Posterior cingulate gyrus (tissue), 11 donors: ENCODE results near the gene APOBEC2.
"Not testable (repeated sequence)": the region's sequence is repeated elsewhere in the genome, so short reads cannot be mapped to it uniquely, and the experiment has no call there.

Source experiments
- DNase-seq, 10 donors: peaks; one replicate each; pipeline versions ENCODE4 v3.0.0 to v3.0.0-alpha.2; 2020 to 2021; ENCODE audit warnings: mixed read lengths in 3 of 10
- intact Hi-C: fragments of 100-400 bp; cut with DNase I; formaldehyde crosslinking; loops from one replicate; pipeline ENCODE4 v1.15.1; 2023

Gene APOBEC2

DNA sequence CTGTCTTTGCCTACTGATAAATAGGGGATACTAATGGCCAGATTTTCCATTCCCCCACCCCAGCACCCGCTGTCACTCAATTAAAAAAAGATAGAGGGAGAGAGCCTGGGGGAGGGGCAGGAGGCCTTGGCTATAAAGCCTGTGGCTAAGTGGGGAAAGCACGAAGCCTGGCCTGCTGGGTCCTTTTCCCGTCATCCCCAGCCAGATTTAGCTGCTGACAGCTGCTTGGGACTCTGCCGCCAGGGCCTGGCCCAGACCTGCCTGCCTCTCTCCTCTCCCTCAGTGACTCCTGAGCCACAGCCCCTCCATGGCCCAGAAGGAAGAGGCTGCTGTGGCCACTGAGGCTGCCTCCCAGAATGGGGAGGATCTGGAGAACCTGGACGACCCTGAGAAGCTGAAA, at the start of gene APOBEC2:
APOBEC2 (plus strand) TSS at position 162 of the 400 bp plus-strand sequence; CDS start at position 308, 146 bp downstream.
- no peak for DNase-seq
- intact Hi-C loops, result no loop called here

- intact Hi-C loops, result loop anchor here (2.0 kb wide), 1 partner anchor 61 kb away; no protein-coding TSS in a partner anchor
- peak in 1 of 10 donors; percentile 19 for DNase-seq
Measured at GRCh38 chr6:41006217-41006616, 46.8 kb upstream of the APOBEC2 start.

DNA sequence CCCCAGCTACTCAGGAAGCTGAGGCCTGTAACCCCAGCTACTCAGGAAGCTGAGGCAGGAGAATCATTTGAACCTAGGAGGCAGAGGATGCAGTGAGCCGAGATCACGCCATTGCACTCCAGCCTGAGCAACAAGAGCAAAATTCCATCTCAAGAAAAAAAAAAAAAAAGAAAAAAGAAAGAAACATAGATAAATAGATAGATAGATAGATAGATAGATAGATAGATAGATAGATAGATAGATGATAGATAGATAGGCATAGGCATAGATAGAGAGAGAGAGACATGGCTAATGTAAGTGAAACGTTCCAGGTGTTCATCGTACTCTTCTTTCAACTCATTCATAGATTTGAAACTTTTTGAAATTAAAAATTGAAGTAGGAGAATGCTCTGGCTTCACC, 46.0 kb upstream of the APOBEC2 start:
- intact Hi-C loops, result loop anchor here (2.0 kb wide), 1 partner anchor 60 kb away; no protein-coding TSS in a partner anchor
- DNase-seq, result not testable (repeated sequence)

GRCh38 chr6:41008011-41008410, 45.0 kb upstream of the APOBEC2 start:
- intact Hi-C loops, result no loop called here
- DNase-seq, result no peak

DNA sequence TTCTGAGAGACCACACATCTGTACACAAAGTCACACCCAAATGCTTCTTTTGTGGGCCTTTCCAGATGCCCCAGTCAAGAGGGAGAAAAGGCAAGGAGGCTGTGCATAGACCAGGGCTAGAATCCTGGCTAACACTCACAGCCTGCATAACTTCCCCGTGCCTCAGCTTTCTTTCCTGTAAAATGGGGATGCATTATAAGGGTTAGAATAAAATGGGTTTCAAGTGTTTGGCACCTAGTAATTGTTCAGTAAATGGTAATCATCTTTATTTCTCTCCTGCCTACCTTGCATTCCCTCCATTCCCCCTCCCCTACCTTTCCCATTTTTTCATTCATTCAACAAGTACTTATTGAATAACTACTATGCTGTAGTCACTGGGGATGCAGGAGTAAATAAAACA, 43.3 kb upstream of the APOBEC2 start:
- no peak for DNase-seq
- intact Hi-C loops, result no loop called here

GRCh38 chr6:41011673-41012072, 41.3 kb upstream of the APOBEC2 start:
- intact Hi-C loops, result no loop called here
- no peak for DNase-seq

DNA sequence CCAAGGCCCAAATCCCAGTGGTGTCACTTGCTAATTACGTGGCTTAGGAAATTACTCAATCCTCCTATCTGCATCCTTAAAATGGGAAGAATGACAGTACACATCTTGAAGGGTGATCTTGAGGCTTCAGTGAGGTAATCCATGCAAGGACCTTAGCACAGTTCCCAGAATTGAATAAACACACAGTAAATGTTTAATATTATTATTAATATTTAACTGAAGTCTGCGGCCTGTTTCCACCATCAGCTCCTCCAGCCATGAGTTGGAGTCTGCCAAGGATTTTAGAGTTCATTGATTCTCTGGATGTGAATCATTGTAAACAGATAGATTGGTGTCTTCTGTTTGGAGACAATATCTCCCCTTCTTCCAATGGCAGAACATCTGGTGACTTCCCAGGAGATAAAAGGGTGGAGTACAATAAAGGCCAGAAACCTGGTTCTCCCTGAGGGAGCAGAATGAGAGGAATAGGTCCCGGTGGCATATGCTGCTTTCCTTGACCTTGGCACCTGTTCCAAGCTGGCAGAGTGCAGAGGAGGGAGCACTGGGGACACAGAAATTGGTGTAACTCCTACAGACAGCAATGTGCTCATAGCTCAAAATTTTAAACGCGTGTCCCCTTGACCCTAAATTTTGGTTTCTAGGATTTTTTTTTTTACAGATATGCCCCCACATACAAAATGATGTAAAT, 39.4 kb upstream of the APOBEC2 start:
- intact Hi-C loops, result no loop called here
- no peak for DNase-seq

DNA sequence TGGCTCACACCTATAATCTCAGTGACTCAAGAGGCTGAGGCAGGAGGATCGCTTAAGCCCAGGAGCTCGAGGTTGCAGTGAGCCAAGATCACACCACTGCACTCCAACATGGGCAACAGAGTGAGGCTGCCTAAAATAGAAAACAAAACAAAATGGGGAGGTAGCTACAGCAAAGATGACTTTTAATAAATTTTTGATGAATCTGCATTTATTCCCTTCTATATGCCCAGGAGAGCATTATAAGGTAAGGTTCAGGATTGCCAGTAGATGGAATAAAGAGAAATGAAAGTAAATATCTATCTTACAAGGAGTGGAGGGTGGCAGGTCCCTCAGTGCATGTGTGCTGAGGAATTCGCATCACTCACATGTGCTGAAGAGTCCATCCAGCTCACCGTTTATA, 38.2 kb upstream of the APOBEC2 start:
- no peak for DNase-seq
- intact Hi-C loops, result no loop called here

DNA sequence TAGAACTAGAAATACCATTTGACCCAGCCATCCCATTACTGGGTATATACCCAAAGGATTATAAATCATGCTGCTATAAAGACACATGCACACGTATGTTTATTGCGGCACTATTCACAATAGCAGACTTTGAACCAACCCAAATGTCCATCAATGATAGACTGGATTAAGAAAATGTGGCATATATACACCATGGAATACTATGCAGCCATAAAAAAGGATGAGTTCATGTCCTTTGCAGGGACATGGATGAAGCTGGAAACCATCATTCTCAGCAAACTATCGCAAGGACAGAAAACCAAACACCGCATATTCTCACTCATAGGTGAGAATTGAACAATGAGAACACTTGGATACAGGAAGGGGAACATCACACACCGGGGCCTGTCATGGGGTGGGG, 37.1 kb upstream of the APOBEC2 start:
- intact Hi-C loops, DNase-seq: not testable (repeated sequence)

DNA sequence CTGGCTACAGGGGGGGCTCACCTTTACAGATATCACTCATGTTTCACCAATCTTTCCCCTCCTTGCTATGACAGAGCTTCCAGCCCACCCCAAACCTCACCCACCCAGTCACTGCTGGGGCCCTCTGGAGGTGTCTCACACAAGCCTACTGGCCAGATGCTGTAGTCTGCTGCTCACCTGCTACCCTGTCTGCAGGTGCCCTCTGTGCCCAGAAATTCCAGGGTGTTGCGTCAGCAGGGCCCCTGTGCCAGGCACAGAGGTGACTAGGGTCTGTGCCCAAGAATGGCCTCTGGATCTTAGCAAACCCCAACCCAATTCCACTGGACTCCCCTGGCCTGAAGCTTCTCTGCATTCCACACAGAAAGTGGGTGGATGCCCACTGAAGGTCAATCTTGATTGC, 35.3 kb upstream of the APOBEC2 start:
- intact Hi-C loops, result no loop called here
- DNase-seq, result no peak

DNA sequence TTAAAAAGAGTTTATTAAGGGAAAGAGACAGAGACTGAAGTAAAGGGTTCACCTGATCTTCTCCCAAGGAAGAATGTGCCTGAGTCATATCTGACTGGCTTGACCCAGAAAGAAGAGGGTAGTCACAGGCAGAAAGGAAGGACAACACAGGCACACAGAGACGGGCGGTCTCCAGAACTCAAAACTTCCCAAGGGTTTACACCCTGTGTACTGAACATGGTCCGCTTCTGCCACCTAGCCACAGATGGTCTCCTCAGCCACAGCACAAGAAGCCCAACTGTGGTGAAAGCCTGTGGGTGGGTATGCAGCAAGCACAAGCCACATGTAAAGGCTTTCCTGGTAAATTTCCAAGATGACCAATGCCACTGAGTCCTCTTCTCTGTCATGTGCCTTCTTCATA, 31.2 kb upstream of the APOBEC2 start:
- peak in 7 of 10 donors; percentile 33 to 90 (median 56) for DNase-seq
- intact Hi-C loops, result no loop called here

- no peak for DNase-seq
Measured at GRCh38 chr6:41022294-41022693, 30.7 kb upstream of the APOBEC2 start.

GRCh38 chr6:41023114-41023513, 29.9 kb upstream of the APOBEC2 start:
- DNase-seq, result no peak
- intact Hi-C loops, result no loop called here

More at GRCh38 chr6:41022294-41022693, 30.7 kb upstream of the APOBEC2 start:
- intact Hi-C loops, result no loop called here

DNA sequence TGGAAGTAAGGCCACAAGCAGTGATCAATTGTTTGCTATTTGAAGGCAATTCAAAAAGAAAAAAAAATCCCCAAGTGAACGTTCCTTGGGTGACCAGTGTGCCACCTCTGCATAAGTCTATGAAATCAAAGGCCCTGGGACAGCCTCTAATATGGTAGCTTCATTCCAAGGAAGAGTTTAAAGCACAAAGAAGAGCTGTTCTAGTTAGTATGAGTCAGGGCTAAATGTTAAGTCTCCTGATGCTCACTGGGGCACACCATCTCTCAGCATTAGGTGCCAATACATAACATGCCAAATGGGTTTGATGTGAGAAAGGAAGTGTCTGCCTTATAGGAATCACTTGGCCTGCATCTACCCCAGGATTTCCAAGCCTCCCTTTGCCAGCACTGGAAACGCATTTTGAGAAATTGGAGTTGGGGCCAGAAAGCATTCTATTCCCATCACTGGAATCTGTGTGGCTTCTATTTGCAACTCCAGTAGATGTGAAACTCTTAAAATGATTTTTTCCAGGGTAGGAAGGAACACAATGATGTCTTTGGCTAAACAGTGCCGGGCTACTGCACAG, 27.0 kb upstream of the APOBEC2 start:
- DNase-seq, result no peak
- intact Hi-C loops, result loop anchor here (2.0 to 5.0 kb wide), 3 partner anchors 131 to 1664 kb away; no protein-coding TSS in a partner anchor

DNA sequence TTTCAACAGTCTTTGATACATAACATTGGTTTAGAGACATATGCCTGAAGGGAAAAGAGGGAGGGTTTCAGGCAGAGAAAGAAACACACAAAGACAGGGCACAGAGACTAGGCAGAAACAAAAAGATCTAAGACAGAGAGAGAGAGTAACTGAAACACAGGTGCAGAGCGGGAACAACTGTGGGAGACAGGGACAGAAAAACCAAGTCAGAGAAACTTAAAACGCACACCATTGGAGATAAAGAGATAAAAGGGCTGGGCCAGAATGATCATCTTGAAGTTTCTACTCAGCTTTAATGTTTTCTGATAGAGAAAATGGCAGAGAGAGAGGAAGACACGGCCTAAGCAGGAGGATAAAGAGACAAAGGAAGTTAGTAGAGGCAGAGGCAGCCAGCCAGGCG, 25.8 kb upstream of the APOBEC2 start:
- intact Hi-C loops, result loop anchor here (2.0 to 5.0 kb wide), 3 partner anchors 132 to 1665 kb away; no protein-coding TSS in a partner anchor
- DNase-seq, result no peak

DNA sequence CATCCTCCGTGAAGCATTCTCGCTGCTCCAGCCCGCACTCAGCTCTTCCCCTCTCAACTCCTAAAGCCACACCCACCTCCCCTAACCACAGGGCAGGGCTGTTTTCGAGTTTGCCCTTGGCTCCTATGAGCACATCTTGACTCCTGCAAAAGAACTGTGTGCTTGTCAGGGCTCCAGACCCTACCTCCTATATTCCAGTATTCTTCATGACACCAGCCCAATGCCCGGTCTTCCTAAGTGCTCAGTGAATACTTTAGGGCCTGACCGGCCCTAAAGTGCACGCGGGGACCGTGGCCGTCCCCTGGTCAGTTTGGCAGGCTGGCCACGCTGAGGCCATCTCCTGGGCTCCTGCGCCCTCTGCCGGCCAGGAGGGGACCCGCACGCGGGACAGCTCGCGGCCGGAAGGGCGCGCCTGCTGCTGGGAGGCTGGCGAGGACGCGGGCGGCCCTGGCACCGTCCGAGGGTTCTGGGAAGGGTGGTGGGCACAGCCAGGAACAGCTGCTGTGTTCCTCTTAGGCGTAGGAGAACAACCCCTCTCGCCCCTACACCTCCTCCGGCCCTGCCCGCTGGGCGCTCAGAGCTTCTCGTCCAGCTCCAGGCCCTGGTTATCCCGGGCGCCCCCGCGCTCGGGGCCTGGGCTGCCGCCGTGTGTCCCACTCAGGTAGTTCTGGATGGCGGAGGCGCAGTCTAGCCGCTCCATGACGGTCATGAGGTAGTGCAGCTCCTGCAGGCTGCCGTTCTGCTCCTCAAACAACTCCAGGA, 25.0 kb upstream of the APOBEC2 start:
- DNase-seq, result peak; percentile 49 to 97 (median 83)
- intact Hi-C loops, result loop anchor here (2.0 to 5.0 kb wide), 3 partner anchors 133 to 1666 kb away; no protein-coding TSS in a partner anchor

DNA sequence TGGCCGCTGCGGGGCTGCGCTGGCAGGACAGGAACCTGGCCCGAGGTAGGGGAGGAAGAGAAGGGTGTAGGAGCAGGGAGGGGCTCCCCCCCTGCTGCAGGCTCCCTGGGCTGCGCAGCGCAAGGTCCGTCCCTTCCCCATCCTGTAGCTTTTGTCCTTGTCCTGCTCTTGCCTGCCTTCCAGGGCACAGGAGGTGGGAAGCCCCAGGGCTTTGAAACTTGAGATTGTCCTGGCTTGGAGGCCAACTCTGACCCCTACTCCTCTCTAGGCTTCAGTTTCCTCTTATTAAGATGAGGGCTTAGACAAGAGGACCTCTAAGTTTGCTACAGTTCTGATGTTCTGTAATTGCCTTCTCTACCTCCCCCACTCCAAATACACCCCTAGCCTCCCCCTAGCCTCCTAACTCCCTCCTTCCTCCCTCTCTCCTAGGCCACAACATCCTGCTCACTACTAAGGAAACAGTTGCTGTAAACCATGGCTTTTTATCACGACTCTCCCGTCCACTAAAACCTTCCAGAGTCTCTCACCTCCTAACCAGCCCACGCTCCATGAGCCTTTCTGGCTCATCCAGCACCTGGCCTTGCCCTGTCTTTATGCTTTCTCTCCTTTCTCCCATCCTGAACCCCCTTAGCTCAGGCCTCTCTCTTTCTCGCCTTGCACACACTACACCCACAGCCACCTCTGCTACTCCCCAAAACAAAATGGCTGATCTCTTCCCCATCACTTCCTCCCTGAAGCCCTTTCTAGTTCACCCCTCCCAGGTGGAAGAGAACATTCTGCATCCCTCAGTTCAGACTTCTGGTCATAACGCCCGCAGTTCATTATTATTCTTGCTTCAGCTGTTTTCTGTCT, 24.2 kb upstream of the APOBEC2 start:
- DNase-seq, result no peak
- intact Hi-C loops, result loop anchor here (5.0 kb wide), 2 partner anchors 1046 to 1666 kb away; no protein-coding TSS in a partner anchor

GRCh38 chr6:41032830-41033229, 20.2 kb upstream of the APOBEC2 start:
- peak in 1 of 10 donors; percentile 84 for DNase-seq
- intact Hi-C loops, result no loop called here

DNA sequence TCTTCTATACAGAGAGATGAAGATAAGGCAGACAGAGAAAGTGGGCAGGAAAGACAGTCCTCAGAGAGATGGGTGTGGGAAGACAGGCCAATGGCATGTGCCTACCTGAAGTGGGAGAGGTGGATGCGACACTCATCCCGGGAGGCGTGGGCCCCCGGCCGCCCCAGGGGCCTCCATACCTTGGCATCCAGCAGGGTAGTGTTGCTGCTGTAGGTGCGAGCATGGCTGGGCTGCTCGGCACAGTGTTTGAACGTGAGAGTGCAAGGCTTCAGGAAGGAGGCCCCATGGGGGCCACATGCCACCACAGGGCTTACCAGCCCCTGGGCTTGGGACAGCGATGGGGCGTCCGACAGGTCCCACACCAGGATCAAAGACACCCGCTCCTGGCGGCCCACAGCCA, 19.2 kb upstream of the APOBEC2 start:
- intact Hi-C loops, result no loop called here
- DNase-seq, result no peak

DNA sequence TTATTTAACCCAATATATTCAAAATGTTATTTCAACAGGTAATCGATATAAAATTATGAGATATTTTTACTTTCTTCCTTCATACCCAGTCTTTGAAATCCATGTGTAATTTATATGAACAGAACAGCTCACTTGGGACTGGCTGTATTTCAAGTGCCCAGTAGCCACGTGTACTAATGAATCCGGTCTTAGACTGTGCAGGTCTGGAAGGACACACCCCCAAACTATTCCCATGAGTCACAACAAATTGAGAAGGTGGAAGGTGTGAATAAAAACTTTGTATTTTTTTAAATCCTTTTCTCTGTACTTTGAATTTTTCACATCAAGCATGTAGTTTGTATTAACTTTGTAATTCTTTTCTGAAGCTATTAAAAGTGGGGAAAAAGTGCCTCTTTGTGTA, 16.8 kb upstream of the APOBEC2 start:
- intact Hi-C loops, result no loop called here
- no peak for DNase-seq
